IMR-90 (cell line): ENCODE results near the gene KLRC3.
"Not testable (repeated sequence)": the region's sequence is repeated elsewhere in the genome, so short reads cannot be mapped to it uniquely, and the experiment has no call there.

Experiments
- BHLHE40 ChIP-seq: fragments of 150-350 bp; IDR thresholded peaks from 2 replicates; pipeline ENCODE4 v1.6.1; 2016; ENCODE audit warnings: mild to moderate bottlenecking, low read depth, low read length
- CEBPB ChIP-seq: IDR thresholded peaks from 2 replicates; pipeline ENCODE4 v1.6.1; 2012; ENCODE audit warnings: low read depth, low read length, improper control_type of control experiment
- CTCF ChIP-seq: conservative IDR thresholded peaks from 2 replicates; pipeline ENCODE4 v1.5.1; 2012; ENCODE audit warnings: mild to moderate bottlenecking, low read depth, low read length, improper control_type of control experiment
- POLR2A ChIP-seq: IDR thresholded peaks from 2 replicates; pipeline ENCODE4 v1.6.1; 2012; ENCODE audit warnings: mild to moderate bottlenecking, low read depth, low read length
- RAD21 ChIP-seq: IDR thresholded peaks from 2 replicates; pipeline ENCODE4 v1.6.1; 2012; ENCODE audit warnings: low read length, improper control_type of control experiment
- RCOR1 ChIP-seq: IDR thresholded peaks from 2 replicates; pipeline ENCODE4 v1.6.1; 2012; ENCODE audit warnings: mild to moderate bottlenecking, low read length, improper control_type of control experiment; ENCODE audit not compliant: insufficient replicate concordance
- SMC3 ChIP-seq: fragments of 150-350 bp; IDR thresholded peaks from 2 replicates; pipeline ENCODE4 v1.6.1; 2016; ENCODE audit warnings: low read depth, mild to moderate bottlenecking, antibody characterized with exemption, low read length, moderate library complexity
- USF2 ChIP-seq: fragments of 150-350 bp; IDR thresholded peaks from 2 replicates; pipeline ENCODE4 v1.6.1; 2017; ENCODE audit warnings: mild to moderate bottlenecking, antibody characterized with exemption, low read length, low read depth

- not testable (repeated sequence) for TF ChIP-seq CTCF, RCOR1, POLR2A, BHLHE40, SMC3, RAD21, CEBPB, USF2
These were observed 1.8 kb upstream of the KLRC3 start for GRCh38 chr12:10422159-10422558.
